GM19023 (cell line): ENCODE results near the gene AFAP1L2.

Experiments
- ATAC-seq: cut with Tn5 transposase; IDR thresholded peaks from one replicate; pipeline ENCODE4 v1.9.1; 2021; ENCODE audit warnings: mild to moderate bottlenecking, moderate library complexity; ENCODE audit not compliant: unreplicated experiment

Gene AFAP1L2

DNA sequence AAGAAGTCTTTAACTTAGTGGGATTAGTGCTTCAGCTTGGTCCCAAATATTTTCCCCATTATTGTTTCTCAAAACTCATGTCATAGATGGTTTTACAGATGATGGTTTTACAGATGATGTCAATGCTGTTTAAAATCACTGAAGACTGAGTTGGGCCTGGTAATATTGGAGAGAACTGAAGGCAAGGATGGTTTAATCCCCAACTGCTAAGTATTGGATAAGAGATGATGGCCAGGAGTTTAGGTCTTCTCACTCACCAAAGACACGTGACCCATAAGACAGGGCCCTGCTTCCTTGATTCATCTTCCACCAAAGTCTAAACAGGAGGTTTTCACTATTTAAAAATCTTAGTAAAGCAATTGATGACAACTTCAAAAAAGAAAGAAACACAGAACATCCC is 108.9 kb downstream of the AFAP1L2 start:
- ATAC-seq: no peak

DNA sequence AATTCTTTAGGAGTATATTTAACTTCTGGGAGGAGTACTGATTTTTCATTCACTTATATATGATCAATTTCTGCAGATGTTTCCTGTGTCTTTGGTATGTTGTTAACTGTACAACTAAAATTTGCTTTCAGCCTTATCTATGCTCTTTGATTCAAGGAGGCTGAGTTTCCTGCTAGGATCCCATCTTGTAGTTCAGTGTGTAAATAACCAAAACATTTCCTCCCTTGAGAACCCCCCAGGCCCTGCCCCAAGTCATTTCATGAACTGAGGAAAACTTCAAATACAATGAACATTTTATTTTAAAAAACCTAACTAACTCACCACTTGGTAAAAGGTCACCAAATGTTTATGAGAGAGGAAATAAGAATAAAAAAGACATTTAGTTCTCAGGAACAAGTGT is 109.8 kb downstream of the AFAP1L2 start:
- no peak for ATAC-seq

DNA sequence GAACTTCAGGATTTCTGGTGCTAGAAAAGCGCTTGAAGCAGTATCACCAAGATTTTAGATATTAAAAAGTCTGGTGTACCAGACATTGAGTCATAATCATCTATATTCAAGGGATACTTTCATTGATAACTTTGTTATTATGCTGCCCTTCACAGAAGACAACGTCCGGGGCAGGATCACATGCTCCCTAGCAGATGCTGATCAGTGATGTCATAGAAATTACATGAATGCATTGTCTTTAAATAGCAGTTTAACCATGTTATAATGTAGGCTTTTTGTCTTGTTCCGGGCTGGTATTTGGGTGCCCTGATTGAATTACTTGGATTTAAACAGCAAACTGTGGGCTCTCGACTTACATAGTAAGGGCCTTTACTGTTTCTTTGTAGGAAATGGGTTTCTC is 111.2 kb downstream of the AFAP1L2 start:
- ATAC-seq: no peak

DNA sequence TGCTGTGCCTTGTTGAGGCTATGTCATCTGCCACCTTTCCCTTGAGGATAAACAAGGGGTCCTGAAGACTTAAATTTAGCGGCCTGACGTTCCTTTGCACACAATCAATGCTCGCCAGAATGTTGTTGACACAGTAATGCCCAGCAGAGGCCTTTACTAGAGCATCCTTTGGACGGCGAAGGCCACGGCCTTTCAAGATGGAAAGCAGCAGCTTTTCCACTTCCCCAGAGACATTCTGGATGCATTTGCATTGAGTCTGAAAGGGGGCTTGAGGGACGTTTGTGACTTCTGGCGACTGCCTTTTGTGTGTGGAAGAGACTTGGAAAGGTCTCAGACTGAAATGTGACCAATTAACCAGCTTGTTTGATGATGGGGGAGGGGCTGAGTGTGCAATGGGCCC is 112.8 kb downstream of the AFAP1L2 start:
- no peak for ATAC-seq

DNA sequence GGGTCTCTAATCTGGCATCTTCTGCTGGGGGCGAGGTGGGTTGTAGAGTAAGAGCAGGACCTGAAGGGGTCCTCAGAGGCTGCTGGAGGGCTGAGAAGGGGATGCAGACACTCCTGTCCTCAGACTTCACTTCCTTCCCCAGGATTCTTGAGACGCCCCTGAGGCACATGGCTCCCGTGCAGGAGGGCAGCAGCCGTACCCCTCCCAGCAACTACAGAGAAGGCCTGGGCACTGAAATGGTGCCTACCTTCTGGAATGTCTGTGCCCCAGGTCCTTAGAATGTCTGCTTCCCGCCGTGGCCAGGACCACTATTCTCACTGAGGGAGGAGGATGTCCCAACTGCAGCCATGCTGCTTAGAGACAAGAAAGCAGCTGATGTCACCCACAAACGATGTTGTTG is 113.2 kb downstream of the AFAP1L2 start:
- ATAC-seq: no peak

DNA sequence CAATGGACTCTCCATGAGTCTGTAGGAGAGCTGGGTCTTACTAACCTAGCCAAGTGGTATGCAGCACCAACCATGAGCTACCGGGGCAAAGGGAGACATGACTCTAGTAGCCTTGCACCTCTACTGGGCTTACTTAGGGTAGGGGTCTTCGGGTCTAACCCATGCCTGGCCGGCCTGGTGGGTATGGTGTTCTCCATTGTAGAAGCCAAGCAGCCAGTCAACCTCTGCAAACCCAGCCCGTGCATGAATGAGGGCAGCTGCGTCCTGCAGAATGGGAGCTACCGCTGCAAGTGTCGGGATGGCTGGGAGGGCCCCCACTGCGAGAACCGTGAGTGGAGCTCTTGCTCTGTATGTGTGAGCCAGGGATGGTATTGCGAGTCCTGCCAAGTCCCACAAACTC is 114.3 kb downstream of the AFAP1L2 start:
- no peak for ATAC-seq

DNA sequence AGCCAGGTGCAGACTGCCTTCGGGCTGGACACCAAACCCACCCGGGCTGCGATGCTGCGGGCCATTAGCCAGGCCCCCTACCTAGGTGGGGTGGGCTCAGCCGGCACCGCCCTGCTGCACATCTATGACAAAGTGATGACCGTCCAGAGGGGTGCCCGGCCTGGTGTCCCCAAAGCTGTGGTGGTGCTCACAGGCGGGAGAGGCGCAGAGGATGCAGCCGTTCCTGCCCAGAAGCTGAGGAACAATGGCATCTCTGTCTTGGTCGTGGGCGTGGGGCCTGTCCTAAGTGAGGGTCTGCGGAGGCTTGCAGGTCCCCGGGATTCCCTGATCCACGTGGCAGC is 115.2 kb downstream of the AFAP1L2 start:
- ATAC-seq: no peak

DNA sequence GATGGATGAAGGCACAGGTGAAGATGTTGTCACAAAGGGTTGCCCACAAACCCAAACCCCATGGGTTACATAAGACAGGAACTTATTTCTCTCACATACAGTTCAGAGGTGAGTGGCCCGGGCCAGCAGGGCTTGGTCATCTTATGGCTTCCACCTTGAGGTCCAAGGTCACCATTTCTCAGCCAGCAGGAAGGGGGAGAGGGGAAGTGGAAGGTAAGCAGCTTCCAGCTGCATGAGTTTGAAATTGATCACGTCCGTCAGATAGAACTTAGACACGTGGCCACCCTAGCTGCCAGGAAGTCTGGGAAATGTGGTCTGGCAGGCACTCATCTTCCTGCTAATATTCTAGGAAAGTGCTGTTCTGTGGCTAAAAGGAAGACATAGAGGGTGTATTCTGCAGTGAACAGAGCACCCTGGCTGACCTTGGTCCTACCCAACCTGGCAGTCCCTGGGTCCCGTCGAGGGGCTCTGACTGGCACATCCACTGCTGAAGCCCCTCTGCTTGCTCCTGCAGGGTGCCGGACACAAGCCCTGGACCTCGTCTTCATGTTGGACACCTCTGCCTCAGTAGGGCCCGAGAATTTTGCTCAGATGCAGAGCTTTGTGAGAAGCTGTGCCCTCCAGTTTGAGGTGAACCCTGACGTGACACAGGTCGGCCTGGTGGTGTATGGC is 115.7 kb downstream of the AFAP1L2 start:
- no peak for ATAC-seq

DNA sequence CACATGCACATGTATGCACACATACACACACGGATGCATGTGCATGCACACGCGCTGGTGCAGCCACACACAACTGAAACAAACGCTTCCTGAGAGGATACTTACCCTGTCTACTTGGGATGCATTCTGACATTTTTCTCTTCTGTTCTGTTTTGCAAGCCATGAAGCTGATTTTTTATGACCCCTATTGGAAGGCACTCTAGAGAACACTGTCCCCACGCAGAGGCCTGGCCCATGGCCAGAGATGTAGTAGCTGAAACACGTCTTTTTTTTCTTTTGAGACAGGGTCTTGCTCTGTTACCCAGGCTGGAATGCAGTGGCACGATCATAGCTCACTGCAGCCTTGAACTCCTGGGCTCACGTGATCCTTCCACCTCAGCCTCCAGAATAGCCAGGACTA is 117.4 kb downstream of the AFAP1L2 start:
- no peak for ATAC-seq

DNA sequence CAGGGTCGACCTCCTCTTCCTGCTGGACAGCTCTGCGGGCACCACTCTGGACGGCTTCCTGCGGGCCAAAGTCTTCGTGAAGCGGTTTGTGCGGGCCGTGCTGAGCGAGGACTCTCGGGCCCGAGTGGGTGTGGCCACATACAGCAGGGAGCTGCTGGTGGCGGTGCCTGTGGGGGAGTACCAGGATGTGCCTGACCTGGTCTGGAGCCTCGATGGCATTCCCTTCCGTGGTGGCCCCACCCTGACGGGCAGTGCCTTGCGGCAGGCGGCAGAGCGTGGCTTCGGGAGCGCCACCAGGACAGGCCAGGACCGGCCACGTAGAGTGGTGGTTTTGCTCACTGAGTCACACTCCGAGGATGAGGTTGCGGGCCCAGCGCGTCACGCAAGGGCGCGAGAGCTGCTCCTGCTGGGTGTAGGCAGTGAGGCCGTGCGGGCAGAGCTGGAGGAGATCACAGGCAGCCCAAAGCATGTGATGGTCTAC is 118.3 kb downstream of the AFAP1L2 start:
- ATAC-seq: no peak

DNA sequence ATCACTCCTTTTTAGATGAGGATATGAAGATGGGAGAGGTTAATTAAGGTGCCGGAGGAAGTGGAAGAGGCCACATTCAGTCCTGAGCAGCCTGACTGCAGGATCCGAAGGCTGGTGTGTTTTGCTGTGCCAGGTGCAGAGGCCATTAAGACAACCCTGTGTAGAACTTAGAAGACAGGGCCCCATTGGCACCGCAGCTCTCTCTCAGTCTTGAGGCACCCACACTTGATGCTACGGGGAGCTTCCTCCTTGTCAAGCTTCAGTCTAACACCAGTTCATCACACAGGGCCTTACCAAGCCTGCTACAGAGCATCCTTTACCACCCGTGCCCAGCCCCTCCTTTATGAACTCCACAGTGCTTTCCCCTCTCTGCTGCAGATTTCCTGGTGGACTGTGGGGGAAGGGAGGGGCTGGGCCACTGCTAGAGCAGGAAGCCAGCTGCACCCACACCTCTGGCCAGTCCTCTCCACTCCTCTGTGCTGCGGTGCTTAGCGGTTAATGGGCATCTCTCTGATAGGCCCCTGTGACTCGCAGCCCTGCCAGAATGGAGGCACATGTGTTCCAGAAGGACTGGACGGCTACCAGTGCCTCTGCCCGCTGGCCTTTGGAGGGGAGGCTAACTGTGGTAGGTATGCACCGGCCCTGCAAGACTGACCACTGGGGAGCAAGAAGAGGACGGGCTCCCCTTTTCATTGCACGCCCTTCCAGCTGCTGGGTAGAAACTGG is 119.8 kb downstream of the AFAP1L2 start:
- no peak for ATAC-seq

DNA sequence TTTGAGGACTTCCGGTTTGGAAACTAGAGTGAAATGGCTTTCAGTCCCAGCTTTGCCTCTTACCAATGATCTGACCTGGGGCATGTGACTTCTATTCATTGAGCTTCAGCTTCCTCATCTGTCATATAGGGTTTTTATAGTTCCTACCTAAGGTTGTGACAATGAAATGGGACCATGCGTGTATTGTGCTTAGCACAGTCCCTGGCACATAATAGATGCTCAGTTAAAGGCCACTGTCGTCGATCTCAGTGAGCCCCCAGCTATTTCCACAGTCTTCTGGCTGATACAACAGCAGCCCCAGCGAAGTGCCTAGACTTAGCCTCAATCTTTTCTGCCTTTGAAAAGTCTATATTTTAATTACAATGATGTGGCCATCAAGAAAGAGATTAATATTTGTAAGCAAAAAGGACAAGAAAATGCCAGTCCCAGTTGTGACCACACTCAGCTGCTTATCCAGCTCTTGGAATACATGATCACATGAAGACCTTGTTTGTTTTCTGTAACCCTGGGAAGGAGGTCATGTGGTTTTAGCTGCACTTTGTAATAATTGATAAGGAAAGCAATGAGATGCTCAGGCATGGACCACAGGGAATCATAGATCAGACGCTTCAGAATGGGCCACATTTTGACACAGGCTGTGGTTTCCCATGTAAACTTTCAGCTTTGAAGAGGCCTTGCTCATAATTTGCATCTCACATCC is 120.6 kb downstream of the AFAP1L2 start:
- no peak for ATAC-seq

DNA sequence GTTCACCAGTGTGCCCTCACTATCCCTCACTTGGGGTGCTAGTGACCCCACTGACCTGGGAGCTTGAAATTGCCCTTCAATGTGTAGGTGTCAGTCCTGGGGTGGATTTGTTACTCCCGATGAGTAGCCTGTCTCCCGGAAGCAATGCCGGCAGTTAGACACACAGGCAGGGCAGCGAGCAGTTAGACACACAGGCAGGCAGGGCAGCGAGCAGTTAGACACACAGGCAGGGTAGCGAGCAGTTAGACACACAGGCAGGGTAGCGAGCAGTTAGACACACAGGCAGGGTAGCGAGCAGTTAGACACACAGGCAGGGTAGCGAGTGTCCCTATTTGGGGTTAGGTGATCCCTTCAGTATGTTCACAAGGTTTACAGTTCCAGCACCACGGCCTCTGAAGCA is 121.2 kb downstream of the AFAP1L2 start:
- ATAC-seq: no peak

DNA sequence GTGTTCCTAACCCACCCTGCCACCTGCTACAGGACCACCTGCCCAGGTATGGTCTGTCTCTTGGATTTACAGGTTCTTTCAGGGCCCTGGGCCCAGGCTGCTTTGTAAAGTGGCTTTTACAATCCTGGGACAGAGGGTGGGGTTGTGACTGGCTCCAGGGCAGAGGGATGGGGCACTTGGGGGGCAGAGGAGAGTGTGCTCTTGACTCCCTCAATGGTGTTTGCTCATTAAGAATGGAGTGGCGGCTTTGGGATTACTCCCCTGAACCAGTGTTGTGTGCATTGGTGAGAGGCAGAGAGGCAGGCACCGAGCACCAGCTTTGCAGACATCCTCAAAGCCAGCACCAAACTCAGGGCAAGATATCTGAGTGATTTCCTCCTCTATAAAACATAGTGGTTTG is 121.8 kb downstream of the AFAP1L2 start:
- no peak for ATAC-seq

DNA sequence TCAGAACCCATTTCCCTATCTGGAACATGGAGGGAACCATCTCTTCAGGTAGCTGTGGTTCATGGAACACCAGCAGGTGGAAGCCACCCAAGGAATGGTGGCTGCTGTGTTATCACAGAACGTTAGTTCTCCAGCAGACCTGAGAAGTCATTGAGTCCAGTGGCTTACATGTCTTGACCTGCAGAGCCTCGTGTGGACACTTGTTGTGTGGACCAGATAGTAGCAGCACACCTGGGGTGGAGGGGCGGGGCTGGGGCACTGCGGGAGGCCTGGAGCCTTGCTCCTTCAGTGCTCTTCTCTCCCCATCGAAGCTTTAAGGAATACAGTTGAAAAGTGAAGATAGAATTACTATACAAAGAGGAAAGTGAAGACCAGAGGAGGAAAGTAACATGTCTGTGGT is 122.8 kb downstream of the AFAP1L2 start:
- ATAC-seq: no peak

DNA sequence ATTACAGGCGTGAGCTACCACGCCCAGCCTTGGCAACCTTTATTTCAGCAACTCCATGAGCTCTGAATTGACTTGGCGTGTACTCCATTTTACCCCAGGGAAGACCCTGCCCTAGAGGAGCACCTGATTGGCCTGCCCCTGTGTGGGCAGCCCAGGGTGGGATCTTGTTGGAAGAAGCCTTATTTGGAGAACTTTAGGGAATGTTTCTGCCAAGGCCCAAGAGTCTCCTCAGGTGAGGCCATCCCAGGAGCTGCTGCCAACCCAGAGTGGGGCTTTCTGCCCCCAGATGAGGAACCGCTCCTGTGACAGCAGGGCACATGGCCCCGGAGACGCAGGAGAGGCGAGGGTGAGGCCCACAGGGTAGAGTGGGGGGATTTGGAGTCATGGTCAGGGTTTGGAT is 123.3 kb downstream of the AFAP1L2 start:
- no peak for ATAC-seq

DNA sequence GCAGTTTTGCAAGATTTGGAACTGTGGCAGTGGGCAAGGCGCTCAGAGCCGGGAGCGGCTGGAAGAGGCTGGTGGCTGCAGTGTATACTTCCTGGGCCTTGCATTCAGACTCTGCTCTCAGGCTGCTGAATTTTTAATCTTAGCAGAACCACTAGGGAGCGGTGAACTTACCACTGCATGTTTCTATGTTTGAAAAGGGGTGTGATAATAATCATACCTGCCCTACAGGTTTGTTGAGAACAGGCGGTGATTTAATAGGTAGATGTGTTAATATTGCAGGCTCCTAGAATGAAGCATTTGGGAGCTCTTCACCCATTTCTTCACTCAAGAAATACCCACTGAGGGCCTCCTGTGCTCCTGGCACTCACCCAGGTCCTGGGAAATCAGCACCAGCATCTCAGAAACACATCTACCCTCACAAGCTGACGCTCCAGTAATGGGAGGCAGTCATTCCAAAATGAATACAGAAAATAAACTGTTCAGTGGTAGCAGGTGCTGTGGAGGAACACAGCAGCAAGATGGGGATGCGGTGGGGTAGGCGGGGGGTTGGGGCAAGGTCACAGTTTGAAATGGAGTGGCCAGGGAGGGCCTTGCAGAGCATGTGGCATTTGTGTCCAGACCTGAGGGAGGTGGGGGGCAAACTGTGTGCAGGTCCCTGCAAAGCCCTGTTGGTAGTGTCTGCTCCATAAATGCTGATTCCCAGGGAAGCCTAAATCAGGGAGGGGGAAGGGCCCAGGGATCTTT is 124.2 kb downstream of the AFAP1L2 start:
- ATAC-seq: no peak

DNA sequence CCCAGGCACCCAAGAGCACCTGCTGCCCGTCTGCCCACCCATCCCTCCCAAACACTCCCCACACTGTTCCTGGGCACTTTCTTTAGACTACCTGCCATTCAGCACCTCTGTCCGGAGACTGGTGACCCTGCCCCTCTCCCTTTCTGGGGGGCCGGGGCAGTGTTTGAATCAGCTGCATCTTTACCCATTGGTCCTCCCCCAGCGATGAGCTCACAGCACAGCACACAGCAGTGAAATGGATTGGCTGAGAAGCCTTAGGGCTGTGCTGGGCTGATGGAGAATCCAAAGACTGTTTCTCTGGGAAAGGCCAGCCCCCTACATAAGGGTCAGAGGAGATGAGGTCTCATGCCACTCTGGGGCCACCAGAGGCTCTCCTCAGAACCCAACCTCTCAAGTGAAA is 125.0 kb downstream of the AFAP1L2 start:
- no peak for ATAC-seq

DNA sequence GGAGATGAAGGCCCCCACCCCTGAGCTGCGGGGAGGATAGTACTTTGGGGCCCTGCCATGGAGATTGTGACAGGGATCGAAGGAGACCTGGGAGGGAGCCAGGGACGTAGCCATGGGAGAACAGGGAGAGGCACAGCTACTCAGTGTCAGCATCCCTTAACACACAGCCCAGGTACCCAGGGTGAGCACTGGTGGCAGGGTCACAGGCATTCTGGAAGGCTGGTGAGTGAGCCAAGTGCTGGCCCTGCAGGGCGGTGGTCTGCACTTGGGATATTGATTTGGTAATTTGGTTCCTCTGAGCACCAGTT is 125.5 kb downstream of the AFAP1L2 start:
- ATAC-seq: no peak

DNA sequence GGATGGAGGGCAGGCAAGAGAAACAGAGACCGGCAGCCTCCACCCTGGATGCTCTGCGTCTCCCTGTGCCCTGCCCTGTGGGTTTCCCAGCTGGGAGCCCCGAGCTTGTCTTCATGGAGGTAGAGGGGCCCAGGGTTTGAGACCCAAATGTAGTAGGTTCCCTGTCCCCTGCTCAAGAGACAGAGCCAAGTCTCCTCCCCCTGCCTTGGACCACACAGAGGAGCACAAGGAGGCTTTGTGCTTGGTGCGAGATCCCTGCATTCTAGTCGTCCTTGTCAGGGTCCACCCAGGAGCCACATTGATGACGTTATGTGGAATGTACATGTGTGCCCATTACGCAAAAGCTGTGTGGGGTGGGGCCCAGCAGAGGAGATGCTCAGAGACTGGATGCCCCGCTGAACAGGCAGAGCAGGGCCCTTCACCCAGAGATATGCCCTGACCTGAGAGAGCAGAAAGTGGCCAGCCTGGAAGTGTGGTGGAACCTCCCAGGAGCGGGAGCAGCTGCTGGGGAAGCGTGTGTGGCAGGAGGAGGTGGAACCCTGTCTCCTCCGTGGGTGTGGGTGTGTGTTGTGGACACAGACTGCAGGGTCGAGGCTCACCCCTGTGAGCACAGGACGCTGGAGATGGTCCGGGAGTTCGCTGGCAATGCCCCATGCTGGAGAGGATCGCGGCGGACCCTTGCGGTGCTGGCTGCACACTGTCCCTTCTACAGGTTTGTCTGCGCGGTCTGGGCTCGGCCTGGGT is 126.0 kb downstream of the AFAP1L2 start:
- ATAC-seq: no peak

DNA sequence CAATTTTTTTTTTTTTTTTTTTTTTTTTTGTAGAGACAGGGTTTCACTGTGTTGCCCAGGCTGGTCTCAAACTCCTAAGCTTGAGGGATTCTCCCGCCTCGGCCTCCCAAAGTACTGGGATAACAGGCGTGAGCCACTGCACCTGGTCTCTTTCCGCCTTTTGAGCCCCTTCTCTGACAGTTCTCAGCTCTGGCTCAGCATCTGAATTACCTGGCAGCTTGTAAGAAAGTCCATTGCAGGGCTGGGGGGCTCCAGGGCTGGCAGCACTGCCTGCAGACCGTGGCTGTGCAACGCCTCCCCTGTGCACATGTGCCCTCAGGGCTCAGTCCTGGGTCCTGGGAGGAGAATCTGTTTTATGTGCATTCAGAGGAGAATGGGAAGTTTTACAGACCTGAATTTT is 127.6 kb downstream of the AFAP1L2 start:
- ATAC-seq: no peak
